ENCODE results near the gene BPIFB6.

Gene BPIFB6

DNA sequence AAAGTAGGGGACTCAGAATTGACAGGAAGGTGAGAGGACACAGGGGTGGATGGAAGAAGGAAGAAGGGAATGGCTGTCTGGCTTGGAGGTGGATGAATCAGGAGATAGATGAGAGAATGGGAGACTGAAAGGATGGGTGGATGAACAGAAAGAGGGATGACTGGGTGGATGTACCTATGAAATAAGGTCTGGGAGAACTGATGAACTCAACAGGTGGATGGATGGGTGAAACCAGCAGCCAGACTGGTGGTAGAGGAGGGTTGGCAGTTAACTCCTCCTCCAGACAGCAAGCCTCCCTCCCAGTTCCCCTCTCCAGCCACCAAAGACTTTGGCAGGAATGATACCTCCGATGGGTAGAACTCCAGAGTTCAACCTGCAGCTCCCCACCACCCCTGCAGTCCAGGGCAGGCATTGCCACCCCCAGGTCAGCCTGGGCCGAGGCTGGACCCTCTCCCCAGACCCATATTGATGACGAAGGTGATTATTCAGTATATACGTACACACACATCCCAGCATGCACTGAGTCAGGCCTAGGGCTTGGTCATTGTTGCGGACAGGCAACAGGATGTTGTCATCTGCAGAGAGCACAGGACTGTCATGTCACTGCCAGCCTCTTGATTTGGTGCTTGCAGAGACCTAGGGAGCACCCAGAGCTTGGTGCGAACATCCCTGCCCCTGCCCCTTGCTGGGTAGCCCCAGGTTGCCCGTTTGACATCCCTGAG is 29.2 kb upstream of the BPIFB6 start:
- DNase-seq: no peak

DNA sequence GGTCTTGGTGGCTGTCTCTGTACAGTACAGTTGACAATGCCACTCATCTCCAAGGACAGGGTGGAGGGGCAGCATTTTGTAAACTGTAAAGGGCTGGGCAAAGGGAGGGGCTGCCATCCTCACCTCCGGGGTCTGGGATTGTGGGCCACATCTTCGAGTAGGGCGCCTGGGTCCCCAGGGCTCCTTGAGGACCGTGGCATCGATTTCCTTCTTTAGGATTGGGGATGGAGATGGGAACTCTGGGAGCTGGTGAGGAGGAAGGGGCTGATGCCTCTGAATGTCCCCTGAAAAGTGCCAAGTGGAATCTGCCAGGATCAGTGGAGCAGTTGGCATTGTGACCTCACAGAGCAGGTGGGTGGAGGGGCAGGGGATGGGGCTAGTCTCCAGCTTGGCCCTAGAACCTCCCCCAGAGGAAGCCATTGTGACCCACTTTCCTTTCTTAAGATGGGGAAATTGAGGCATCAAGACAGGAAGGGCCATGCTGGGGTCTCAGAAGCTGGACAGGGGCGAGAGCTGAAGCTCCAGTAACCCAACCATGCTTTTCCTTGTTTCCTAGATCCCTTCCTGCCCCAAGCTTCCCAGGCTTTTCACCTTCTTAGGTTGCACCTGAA is 27.2 kb upstream of the BPIFB6 start, which contains the start of gene SUN5:
SUN5 (minus strand) TSS at position 293 of the 611 bp plus-strand sequence; CDS start at position 200, 93 bp downstream.
- DNase-seq: no peak

DNA sequence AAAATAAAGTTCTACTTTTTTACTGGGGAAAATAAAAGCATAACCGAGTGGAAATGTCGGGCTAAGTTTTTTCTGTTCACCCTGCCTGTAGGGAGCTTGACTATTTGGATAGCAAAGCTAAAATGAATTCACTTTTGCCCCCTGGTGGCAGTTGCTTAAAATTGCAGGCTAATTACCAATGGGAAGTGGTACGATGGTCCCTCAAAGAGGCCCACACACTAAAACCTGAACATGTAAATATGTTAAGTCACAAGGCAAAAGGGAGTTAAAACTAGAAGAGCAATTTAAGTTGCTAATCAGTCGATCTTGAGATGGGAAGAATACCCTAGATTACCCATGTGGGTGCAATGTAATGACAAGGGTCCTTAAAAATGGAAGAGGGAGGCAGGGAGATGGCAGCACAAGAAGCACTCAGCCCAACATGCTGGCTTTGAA is 26.3 kb upstream of the BPIFB6 start:
- no peak for DNase-seq

DNA sequence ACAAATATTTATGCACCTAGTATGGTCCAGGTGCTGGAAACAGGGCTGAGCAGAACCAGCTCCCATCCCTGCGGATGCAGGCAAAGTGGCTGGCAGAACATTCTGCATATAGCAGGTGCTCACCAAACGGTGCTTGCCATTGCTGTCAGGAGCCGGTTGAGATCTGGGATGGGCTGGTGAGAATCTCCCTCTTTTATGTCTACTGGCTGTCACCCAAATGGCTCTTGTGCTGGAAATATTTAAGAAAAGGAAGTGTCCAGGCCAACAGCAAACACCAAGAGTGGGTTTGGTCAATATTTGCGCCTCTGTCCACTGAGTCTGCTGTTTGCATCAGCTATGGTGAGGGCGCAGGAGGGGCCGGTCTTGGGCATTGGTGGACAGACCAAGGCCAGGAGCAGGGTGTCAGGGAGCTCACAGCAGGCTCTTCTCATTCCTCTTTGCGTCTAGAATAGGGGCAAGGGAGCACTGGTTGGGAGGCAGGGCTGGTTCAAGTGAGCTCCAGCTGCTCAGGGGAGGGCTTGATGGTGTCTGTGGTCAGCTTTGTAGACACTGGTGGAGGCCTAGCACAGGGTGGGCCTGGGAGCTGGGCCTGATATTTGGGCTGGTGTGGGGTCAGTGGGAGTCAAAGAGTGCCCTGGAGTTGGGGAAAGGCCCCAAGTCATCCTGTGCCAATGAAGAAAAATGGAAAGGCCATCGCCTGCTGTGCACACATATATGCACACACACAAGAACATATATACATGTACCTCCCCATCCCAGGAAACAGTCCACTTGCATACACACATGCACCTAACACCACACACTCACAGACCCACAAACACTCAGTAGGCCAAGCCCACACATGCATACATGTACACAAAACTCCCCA is 25.3 kb upstream of the BPIFB6 start:
- DNase-seq: no peak

DNA sequence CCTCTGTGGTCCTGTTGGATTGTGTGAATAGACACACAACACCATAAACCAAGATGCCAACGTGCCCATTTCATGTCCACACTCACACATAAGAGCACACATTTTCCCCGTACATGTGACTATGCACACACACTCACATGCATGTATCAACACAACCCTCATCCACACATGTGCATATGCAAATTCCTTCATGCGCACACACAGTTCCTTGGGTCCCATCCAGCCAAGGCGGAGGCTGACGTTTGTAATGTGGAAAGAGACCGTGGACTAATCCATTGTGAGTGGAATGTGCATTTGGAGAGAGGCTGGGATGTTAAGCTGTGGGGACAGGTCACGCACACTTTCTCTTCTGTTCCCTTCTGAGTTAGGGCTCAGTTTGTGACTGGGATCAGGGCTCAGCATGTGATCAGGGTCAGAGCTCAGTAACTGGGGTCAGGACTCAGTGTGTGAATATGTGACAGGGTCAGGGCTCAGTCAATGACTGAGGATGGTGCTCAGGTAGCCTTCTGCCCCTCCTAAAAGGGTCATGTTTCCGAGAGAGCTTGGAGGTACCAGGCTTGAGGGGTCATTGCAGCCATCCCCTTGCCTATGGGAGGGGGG is 24.6 kb upstream of the BPIFB6 start:
- DNase-seq: no peak

DNA sequence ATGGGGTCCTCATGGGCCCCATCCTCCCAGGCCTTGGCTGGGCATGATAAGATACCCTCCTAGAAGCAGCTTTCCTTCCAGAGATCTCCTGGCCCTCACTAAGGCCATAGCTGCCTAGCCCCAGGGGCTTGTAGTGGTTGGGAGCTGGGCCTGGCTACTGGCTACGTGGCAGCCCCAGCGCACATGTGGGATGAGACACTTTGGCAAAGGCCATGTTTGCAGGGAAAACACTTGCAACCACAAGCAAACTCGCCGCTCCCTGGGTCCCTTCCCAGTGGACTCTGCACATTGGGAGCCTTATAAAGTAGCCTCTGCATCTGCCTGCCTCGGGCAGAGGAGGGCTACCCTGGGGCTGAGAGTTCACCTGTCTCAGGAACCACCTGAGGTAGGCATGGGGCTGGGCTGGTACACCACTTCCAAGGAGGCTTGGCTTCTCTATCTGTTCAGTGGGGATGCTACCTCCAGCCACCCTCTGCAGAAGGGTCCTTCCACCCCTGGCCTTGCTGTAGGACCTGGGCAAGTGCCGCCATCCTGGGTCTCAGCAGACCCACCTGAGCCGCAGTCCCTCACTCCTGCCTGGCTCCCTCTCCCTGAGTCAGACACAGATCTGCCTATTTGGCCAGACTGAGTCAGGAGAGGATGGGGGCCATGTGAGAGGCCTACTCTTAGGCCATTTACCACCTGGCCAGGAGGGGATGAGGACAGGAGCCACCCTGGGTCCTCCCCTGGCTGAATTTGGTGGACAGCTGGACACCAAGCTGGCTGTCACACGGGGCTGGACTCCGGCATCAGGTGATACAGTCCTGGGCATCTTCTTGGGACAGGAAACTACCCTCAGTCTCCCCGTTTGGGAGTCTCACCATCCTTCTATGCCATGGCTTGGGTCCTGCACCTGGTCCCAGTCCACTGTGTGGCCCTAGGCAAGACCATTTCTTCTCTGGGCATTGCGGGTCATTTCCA is 23.8 kb upstream of the BPIFB6 start, which contains the start of gene BPIFB2:
BPIFB2 (plus strand) TSS at position 329 of the 960 bp plus-strand sequence. CDS start 871 bp downstream, outside the sequence.
- no peak for DNase-seq

DNA sequence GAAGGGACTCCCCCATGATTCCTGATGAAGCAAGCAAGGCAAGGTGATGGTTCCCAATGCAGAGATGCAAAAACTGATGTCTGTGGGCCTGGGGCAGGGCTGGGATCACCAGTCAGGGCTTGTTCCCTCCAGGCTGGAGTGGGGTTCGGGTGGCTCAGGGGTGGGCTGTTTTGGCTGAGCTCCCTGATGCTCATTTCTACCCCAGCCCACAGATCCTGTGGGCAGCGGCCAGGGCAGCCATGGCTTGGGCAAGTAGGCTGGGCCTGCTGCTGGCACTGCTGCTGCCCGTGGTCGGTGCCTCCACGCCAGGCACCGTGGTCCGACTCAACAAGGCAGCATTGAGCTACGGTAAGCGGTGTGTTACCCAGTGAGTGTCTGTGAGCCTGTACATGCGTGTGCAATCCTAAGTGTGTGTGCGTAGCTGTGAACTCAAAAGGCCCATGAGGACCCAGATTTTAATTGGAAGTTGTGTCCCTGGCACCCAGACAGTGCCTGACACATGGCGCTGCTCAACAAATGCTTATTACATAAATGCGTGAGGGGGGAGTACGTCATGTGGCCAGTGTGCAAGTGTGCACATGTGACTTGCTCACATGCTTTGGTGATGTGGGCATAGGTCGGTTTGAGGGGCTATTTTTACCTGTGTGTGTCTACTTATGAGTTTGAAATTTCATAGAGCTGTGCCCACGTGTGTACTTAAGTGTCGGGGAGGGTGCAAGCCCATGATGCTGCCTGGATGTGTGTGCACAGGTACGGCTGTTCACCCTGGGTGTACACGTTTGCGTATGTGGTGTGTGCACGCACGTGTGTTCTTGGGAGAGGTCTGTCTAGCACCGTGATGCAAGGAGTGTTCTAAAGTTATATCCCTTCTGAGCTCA is 22.9 kb upstream of the BPIFB6 start:
- no peak for DNase-seq

DNA sequence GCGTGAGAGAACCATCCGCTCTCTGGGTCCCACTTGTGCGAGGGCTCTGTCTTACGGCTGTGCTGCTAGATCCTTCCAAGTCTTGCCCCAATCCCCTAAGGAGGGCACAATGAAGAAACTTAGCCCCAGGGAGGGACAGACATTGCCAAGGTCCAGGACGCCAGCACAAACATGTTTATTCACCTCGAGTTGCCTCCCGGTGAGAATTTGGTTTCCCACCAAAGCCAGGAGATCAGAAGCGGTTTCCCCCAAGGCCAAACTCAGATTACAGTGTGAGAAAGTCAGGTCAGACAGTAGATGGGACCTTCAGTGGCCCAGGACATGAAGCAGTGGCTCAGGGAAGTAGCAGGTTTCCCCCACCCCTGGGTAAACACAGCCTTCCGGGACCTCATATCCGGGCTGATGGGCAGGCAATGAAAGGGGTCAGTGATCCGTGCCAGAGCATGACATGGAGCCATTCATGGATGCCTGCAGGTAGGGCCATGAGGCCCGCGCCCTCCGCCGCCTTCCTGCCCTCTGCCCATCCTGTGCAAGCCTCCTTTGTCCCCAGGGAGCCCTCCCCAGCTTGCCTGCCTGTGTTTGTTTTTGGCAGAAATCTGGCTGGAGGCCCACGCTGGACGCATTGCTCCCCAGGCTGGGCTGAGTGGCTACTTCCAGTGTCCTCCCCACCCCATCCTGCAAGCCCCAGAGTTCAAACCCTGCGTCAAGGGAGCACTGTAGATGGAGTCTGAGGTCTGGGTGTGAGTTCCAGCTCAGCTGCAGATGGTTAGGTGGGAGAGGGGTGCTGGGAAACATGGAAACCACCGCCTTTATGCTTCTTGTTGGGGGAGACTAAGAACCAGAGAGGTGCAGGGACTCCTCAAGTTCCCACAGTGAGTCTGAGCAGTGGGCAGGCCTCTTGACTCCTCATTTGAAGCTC is 22.0 kb upstream of the BPIFB6 start:
- DNase-seq: no peak

DNA sequence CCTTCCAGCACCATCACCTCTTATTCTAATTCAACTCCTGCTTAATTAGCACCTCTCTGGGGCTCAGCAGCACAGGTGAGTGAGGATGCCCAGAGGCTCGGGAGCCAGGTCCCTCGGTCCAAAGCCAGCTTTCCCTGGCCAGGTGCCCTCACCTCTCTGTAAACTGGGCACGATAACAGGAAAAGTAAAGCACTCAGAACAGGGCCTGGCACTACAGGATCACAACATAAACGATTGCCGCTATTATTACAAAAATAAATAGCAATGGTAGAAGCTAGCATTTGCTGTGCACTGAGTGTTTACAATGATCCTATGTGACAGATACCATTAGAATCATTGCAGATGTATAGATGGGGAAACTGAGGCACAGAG is 21.3 kb upstream of the BPIFB6 start:
- no peak for DNase-seq

DNA sequence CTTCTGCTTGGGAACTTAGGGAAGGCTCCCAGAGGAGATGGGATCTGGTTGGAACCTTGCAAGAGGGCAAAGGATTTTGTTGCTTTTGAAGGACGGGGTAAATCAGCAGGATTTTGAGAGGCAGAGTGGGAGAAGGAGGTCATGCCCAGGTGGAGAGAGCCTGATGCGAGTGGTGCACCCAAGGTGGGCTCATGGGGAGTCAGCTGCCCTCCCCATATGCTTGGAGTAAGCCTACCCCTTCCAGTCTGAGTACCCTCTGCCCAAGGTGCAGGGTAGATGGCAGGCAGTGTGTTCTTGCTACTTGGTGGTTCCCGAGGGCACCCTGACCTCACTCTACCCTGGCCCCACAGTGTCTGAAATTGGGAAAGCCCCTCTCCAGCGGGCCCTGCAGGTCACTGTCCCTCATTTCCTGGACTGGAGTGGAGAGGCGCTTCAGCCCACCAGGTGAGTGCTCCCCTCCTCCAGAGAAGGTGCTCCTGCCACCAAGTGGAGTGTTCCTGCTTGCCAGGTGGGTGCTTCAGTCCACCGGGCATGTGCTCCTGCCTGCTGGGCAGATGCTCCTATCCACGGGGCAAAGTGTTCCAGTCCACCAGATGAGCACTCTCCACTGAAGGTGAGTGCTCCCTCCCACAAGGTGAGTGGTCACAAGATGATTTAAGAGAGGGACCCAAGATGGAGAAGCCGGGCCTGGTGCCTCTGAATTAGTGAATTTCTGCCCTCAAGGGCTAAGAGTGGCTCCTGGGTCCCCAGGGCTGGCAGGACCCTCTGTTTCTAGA is 20.6 kb upstream of the BPIFB6 start:
- DNase-seq: no peak

DNA sequence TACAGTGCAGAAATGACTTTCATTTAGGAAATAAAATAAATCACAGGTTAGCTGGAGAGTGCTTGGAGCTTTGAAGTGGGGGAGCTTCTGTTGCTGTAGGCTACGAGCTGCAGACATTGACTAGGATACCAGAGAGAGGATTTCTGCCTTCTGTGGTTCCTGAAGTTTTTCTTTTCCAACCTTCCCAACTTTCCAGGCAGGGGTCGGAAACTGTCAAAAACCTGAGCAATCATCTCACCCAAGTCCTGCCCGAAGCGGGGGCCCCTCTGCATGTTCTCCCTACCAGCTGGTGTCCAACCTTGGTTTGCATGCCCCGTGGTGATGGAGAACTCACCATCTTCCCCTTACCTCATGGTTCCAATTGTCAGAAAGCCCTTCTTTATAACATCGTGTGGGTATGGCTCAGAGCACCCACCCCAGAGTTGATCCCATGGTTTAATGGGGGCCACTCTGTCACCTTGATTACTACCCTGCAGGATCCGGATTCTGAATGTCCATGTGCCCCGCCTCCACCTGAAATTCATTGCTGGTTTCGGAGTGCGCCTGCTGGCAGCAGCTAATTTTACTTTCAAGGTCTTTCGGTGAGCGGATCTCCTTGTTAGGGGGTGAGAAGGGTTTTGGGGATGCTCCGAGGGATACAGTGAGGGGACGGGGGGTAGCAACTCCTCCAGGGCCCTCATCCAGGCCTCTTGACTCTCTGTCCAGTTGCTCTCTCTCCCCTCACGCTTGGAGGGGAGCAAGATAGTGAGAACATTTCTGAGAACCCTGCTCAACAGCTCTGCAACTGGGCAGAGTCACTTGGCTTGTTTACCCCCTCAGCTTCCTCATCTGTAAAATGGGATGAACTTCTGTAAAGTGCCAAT is 18.9 kb upstream of the BPIFB6 start:
- DNase-seq: no peak

DNA sequence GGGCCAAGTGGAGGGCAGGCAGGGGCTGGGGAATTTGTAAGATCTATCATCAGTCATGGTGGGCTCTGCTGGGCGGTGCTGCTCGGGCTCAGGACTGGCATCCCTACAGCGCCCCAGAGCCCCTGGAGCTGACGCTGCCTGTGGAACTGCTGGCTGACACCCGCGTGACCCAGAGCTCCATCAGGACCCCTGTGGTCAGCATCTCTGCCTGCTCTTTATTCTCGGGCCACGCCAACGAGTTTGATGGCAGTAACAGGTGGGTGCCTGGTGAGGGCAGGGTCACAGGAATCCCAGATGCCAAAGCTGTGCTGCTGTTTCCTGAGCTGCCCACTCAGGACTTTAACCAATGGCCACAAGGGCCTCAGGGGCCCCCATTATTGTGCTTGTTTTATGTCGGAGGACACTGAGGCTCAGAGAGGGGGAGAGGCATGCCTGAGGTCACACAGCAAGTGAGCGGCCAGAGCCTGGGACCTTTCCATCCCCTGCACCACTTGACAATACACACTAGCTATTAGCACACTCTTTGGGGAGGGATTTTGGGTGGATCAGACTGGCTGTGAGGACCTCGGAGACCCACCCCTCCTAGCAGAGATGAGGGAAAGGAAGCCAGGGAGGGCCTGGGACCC is 17.6 kb upstream of the BPIFB6 start:
- DNase-seq: no peak

DNA sequence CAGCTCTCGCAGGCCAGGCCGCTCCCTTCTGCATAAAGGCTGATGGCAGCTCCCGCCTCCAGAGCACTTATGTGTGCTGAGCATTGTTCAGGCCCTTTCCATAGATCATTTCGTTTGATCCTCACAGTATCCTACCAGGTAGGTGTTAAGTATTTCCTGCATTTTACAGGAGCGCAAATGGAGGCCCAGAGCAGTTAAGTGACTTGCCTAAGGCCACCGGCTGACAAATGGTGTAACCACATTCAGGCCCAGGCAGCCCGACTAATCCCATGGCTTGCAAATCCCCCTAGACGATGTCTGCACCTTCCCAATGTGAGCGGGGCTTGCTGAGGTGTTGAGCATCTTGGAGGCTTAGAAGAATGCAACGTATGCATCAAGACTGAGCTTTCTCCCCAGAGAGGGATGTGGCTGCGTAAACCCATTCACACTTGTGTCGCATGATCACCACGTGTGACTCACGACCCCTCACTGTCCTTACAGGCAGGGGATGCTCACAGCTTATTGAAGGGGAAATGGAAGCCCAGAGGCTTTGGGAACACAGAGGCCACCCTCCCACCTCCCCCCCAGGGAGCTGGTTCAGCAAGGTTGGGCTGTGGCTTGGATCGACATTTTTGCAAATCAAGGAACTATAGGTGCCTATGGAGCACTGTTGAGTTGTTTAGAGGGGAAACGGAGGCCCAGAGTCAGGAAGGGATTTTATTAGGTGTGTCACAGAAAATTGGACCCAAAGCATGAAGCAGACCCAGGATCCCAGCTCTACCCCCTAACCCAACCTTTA is 16.9 kb upstream of the BPIFB6 start:
- no peak for DNase-seq

DNA sequence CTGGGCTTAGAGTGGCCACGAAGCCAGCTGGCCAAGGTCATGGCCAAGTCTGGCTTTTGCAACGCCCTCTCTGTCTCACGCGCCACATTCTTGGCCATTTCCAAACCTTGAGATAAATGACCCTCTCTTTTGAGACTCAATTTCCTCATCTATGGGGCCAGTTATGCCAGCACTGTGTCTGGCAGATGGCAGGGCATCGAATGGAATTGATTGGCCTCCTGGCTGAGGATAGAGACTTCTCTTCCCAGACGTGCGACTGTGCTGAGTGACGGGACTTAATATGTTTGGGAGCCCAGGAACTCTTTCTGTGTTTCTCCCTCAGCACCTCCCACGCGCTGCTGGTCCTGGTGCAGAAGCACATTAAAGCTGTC is 16.3 kb upstream of the BPIFB6 start:
- DNase-seq: no peak

DNA sequence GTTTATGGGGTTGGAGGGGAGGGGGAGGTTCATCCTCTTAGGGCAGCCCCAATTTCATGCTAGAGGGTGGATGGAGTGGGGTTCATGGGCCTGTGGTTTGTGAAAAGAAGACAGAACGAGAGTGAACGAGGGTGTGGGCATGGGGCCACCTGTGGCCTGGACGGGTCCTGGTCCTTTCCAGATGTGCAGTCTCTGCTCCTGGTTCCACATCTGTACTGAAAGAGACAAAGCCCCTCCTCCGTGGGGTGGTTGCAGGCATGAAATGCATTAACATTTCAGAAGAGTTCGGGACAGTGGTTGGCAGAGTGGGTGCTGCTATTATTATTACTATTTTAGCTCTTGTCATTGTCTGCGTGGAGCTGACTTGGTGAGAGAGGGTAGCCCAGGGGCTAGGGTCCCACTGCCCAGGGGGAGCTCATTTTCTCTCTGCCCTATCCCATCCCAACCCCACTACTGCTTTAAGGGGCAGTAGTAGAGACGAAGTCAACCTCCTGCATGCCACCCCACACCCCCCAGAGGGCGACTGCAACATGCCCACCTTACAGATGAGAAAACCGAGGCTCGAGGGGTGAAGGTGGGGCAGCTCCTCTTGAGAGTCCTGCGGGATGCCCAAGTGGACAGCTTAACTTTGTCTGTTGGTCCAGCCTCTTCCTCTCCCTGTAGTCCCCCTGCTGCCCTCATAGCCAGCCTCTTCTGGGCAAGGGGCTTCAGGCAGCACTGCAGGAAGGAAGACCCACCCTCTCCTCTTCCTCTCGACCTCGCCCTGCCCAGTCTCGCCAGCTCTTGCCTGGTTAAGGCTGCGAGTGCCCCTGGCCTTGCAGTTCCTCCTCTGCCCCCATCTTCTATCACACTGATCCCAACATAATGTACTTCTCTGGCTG is 15.5 kb upstream of the BPIFB6 start:
- DNase-seq: no peak

Data from NCI-H1105 (cell line).